ENCODE data around the gene GPANK1. TPM values are rescaled to one million over a fixed set of nuclear protein-coding genes. Genes with fewer than 3 reads are reported as not detected.

The GPANK1 gene
- total and polyA plus RNA-seq, 2 of the 13 experiments (the other 11 are each of a cell fraction or from before 2014, with no cell fraction given): 15.4 to 22.8 TPM

- no peak for TF ChIP-seq POGK (CRISPR knock-in tag; conservative IDR thresholded peaks at IDR 0.05)
- TF ChIP-seq, protein P1, sequence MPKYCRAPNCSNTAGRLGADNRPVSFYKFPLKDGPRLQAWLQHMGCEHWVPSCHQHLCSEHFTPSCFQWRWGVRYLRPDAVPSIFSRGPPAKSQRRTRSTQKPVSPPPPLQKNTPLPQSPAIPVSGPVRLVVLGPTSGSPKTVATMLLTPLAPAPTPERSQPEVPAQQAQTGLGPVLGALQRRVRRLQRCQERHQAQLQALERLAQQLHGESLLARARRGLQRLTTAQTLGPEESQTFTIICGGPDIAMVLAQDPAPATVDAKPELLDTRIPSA (CRISPR knock-in tag; IDR thresholded peaks at IDR 0.05; ENCODE audit: borderline replicate concordance): no peak
- TF ChIP-seq, protein P2, sequence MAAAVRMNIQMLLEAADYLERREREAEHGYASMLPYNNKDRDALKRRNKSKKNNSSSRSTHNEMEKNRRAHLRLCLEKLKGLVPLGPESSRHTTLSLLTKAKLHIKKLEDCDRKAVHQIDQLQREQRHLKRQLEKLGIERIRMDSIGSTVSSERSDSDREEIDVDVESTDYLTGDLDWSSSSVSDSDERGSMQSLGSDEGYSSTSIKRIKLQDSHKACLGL (CRISPR knock-in tag; IDR thresholded peaks at IDR 0.05): no peak
- TF ChIP-seq TSC22D2 (CRISPR knock-in tag; IDR thresholded peaks at IDR 0.05; ENCODE audit: borderline replicate concordance): no peak
- TF ChIP-seq HDAC1 (CRISPR knock-in tag; IDR thresholded peaks at IDR 0.05): peak; percentile 38; the same call in 1 of the 2 replicates
- peak; percentile 55 for TF ChIP-seq IKZF4 (CRISPR knock-in tag; IDR thresholded peaks at IDR 0.05; ENCODE audit: borderline replicate concordance, low read depth, not compliant biosample characterization)
- TF ChIP-seq KLF16 (CRISPR knock-in tag; IDR thresholded peaks at IDR 0.05): no peak
- no peak for TF ChIP-seq HOXA5 (CRISPR knock-in tag; IDR thresholded peaks at IDR 0.05)
- TF ChIP-seq ZNF598 (CRISPR knock-in tag; IDR thresholded peaks at IDR 0.05; ENCODE audit: borderline replicate concordance): 0 out of 2 replicates have a peak, but pooled peaks have one; percentile 19
- TF ChIP-seq, protein P3, sequence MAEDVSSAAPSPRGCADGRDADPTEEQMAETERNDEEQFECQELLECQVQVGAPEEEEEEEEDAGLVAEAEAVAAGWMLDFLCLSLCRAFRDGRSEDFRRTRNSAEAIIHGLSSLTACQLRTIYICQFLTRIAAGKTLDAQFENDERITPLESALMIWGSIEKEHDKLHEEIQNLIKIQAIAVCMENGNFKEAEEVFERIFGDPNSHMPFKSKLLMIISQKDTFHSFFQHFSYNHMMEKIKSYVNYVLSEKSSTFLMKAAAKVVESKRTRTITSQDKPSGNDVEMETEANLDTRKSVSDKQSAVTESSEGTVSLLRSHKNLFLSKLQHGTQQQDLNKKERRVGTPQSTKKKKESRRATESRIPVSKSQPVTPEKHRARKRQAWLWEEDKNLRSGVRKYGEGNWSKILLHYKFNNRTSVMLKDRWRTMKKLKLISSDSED (CRISPR knock-in tag; IDR thresholded peaks at IDR 0.05): no peak
- TF ChIP-seq ZNF547 (CRISPR knock-in tag; IDR thresholded peaks at IDR 0.05): 0 out of 2 replicates have a peak, but pooled peaks have one; percentile 37
- TF ChIP-seq ZNF12 (CRISPR knock-in tag; IDR thresholded peaks at IDR 0.05): no peak
- TF ChIP-seq, protein P4, sequence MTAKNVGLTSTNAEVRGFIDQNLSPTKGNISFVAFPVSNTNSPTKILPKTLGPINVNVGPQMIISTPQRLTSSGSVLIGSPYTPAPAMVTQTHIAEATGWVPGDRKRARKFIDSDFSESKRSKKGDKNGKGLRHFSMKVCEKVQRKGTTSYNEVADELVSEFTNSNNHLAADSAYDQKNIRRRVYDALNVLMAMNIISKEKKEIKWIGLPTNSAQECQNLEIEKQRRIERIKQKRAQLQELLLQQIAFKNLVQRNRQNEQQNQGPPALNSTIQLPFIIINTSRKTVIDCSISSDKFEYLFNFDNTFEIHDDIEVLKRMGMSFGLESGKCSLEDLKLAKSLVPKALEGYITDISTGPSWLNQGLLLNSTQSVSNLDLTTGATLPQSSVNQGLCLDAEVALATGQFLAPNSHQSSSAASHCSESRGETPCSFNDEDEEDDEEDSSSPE (CRISPR knock-in tag; IDR thresholded peaks at IDR 0.05): no peak
- no peak for TF ChIP-seq DPF2 (CRISPR knock-in tag; IDR thresholded peaks at IDR 0.05; ENCODE audit: borderline replicate concordance, low read depth)
- TF ChIP-seq NR1H2 (CRISPR knock-in tag; IDR thresholded peaks at IDR 0.05; ENCODE audit: borderline replicate concordance, low read depth): no peak
- no peak for TF ChIP-seq ADNP (CRISPR knock-in tag; IDR thresholded peaks at IDR 0.05)
- peak; percentile 44; the same call in 1 of the 2 replicates for TF ChIP-seq MLX (CRISPR knock-in tag; IDR thresholded peaks at IDR 0.05)
- TF ChIP-seq ZBTB21 (CRISPR knock-in tag; IDR thresholded peaks at IDR 0.05): no peak
- TF ChIP-seq POLR2AphosphoS2 (IDR thresholded peaks at IDR 0.05; ENCODE audit: low read depth, low read length): no peak
- TF ChIP-seq ZNF572 (CRISPR knock-in tag; IDR thresholded peaks at IDR 0.05): no peak
- TF ChIP-seq ZNF747 (CRISPR knock-in tag; IDR thresholded peaks at IDR 0.05; ENCODE audit: borderline replicate concordance): no peak; the same call in 1 of the 2 replicates
- 0 out of 2 replicates have a peak, but pooled peaks have one; percentile 56 for TF ChIP-seq ZNF782 (CRISPR knock-in tag; IDR thresholded peaks at IDR 0.05; ENCODE audit: borderline replicate concordance)
- TF ChIP-seq CEBPG (CRISPR knock-in tag; IDR thresholded peaks at IDR 0.05): no peak
- TF ChIP-seq BORCS8-MEF2B (CRISPR knock-in tag; IDR thresholded peaks at IDR 0.05): no peak
- no peak for TF ChIP-seq NR2F2 (IDR thresholded peaks at IDR 0.05; ENCODE audit: borderline replicate concordance, low read depth)
These were observed 50.6 kb downstream of the GPANK1 start (continued) for GRCh38 chr6:31614075-31614619.

Data from HepG2 (cell line).